Stimulated activated CD4-positive, alpha-beta T cell treated with anti-CD3 and anti-CD28 coated beads, TNF-alpha, amount 100 ng/mL, for 24 hours (primary cell): ENCODE results near the gene ARL6IP4.

Source experiments
- DNase-seq, 3 experiments: peaks; one replicate each; pipeline ENCODE4 v3.0.0-alpha.2; 2020; ENCODE audit warnings: low read depth in 3 of 3

ARL6IP4 gene

DNA sequence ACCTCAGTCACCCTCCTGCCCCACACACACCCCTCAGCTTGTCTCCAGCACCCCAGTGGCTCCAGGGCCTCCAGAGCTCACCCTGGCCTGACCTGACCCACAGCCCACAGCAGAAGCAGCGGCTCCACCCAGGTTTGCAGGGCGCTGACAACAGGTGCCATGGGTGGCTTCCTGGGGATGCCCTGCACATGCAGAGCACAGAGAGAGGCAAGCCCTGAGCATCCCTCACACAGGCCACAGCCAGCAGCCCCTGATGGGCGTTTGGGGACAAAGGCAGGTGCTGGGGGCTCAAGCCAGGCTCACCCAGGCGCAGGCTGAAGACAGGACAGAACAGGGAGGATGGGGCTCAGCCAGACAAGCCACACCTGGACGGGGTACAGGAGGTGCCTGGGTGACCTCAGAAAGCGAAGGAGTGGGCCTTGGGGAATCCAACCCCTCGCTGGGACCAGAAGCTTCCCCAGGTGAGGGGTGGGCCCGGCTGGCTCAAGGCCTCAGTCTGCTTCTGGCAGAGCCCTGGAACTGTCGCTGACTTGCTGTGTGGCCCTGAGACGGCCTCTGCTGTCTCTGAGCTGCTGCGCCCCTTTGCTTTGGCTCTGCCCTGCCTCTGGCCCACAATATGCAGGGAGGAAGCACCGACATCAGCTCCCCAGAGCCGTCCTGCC is 10.6 kb downstream of the ARL6IP4 start:
- DNase-seq, result no peak

DNA sequence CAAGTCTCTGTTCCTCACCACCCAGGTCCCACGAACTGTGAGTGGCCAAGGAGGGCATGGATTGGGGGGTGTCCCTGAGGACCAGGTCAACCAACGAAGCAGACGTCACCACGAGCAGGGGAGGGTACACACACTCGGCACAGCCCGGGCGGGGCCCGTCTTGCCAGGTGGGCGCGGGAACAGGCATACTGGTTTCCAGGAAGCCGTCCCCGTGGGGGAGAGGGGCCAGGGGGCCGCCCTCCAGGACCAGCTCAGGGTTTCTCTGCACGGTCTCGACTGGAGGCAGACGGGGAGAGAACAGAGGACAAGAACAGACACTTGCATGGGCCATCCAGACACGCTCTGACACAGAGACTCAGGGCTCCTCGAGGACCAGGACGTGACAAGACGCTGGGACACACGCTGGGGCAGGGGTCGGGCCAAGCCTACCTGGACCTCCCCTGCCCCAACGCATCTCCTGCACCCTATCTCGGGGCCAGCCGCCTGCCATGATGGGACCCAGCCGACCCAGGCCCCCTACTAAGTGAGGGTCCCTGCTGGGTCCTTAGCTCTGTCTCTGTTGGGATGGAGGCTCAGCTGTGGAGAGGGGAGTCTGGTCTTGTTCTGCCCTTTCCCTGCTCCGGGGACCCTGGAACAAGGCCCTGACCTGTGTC is 11.3 kb downstream of the ARL6IP4 start:
- DNase-seq, result no peak

DNA sequence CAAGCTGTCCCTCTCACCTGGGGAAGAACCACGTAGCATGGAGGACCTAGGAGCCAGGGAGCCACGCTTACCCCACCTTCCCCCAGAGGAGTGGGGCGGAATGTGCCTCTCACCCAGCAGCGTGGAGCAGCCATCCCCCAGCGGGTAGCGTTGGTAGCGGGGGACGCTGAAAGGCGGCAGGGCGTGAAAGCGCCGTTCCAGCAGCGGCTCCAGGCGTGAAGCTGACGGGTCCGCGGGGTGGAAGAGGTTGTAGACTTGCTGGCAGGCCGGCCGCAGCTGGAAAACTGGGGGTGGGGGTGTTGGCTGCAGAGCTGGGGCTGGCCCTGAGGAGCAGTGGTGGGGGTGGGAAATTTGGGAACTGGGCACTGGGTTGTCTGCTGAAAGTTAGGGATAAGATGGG is 11.9 kb downstream of the ARL6IP4 start:
- no peak for DNase-seq

DNA sequence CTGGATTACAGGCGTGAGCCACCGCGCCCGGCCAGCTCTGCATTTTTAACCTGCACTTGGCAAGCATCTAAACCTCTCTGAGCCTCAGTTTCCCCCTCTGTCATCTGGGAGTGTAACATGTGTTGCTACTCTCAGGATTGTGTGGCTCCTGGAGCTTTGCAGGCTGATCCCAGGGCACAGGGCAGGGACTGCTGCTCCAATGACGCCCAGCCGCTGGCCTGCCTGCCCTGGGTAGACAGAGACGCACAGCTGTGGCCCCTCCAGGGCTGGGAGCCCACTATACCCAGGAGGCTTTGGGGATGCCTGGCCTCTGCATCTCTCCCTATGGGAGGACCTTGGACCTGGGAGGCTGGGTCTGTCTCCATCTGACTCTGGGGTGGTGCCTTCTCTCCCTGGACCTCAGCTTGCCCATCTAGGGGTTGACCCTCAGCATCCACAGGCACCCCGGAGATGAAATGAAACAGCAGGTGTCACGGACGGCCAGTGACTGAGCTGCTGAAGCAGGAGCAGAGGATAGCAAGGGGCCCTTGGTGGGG is 13.7 kb downstream of the ARL6IP4 start:
- no peak for DNase-seq

DNA sequence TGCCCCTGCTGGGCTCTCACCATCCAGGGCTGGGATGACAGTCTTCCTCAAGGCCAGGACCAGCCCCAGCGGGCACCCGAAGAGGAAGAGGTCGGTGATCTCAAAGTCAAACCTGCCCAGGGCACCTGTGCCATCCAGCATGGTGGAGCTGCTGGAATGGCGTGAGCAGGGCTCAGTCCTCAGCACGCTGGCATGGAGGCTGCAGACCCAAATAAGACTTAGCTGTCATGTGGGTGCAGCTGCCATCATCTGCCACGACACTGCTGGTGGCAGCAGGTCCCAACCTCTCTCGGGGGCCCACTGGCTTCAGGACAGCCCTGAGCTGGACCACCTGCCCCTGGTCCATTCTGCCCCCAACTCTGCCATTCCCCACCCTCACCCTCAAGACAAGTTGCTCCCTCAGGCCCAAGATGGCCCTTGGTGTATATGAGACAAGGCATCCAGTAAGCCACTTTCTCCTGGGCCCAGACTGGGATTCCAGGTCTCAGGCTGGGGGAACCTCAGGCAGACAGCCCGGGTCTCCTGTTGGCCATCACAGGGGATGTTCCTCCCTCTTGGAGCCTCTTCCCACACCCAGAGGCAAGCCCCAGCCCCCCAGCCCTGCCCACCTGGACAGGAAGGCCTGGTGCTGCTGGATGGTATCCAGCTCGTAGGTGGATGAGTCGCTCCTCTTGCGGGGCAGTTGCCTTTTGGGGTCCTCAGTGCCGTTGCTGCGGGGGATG is 14.5 kb downstream of the ARL6IP4 start:
- no peak for DNase-seq

DNA sequence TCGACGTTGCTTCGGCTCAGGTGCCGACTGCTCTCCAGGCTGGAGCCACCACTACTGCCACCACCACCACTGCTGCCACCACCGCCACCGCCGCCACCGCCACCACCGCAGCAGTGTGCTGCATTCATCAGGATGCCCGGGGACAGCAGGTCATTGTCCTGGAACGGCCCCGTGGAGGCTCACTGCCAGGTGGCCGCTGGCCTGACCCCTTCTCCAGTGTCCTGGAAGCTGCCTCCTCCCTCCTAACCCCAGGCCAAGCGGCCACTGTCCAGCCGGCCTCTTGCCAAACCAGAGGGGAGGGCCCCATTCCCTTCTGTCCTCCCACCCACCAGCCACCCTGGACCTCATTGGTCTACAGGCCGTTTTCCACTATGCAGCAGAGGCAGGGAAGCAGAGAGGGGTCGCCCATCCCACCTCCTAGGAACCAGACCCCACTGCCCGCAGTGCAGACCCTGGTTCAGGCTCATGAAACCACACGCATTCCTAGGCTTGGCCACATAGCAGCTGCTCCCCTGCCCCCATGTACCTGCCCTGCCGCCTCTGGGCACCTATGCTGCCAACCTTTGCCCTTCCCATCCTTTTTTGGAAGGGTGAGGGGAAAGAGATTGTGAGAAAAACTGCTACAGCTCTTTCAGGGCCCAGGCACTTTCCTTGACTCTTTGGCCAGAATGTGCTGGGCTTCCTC is 15.2 kb downstream of the ARL6IP4 start:
- DNase-seq, result no peak

DNA sequence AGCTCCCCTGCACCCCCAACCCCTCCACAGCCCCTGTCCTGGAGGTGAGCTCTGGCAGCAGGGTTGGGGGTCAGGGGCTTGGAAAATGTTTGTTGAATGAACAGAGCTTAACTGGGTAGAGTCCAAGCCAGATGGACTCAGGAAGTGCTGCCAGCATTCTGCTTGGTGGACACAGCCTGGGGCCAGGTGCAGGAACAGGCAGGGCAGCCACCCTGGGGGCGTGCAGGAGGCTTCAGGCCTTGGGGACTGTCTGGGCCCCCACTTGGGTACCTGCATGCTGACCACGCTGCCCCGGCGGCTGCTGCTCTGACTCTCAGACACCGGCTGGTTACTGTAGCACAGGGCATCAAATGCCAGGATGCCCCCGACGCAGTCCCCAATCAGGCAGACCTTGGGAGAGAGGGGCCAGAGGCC is 15.7 kb downstream of the ARL6IP4 start:
- DNase-seq, result no peak

DNA sequence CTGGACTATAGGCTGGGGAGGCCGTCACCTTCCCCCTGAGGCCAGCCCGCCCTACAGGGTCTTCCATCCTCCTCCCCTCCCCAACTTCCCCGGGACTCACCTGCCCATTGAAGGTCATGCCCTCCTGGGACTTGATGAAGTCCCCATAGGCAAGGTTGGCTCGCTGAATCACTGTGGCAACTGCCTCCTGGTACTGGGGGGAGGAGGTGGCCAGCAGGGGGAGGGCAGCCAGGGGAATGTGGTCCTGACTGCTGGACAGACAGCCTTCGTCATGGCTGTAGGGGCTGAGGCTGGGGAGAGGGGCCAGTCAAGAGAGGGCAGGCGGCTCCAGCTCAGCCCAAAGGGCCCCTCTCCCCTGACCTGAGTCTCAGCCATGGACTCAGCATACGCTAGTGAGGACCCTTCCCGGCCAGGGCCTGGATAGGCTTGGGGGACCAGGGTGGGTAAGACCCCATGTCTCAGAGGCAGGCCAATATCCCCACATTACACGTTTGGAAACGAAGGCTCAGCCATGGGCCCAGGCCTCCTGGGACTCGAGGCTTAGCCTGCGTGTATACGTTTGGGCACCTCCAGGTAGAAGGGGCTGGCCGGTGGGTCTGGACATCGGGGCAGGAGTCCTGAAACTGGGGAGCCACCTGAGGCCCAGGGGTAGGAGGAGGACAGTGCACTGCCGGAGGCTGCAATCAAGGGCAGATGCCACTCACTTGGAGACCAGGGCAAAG is 16.3 kb downstream of the ARL6IP4 start:
- DNase-seq, result no peak

DNA sequence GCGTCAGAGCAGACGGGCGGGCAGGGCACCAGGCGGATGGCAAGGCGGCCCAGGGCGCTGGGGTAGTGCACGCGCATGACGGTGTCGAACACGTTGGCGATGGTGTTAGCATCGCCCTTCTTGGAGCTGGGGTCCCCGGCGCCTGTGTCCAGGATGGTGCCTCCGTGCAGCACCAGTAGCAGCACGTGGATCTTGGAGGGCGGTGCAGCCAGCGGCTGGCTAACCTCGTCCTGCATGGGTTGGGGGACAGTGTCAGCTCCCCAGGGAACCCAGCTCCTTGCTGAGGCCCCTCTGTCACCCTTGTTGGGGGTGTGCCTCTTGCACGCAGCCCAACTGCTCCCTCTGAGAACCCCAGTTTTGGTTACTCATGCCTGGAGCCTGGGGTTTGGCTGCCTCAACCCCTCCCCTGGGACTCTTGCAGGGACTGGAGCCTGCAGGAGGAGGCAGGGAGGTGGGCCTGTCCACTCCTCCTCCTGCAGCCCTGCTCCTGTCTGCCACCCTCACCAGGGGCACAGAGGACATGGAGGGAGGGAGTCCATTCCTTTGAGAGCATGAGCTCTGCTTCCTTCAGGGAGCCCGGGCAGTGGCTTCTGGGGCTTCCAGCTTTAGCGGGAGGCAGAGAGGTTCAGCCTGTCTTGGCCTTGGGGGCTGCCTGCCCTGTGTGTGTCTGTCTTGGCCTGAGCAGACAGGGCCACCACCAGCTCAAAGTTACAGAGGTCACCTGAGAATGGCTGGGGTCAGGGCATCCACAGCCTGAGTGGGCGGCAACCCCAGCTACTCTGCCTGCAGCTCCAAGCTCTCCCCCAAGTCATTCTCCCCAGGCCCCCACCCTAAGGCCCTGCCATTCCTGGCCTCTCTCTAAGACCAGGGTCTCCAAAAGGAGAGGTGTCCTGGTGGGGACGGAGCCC is 17.1 kb downstream of the ARL6IP4 start:
- DNase-seq, result no peak

DNA sequence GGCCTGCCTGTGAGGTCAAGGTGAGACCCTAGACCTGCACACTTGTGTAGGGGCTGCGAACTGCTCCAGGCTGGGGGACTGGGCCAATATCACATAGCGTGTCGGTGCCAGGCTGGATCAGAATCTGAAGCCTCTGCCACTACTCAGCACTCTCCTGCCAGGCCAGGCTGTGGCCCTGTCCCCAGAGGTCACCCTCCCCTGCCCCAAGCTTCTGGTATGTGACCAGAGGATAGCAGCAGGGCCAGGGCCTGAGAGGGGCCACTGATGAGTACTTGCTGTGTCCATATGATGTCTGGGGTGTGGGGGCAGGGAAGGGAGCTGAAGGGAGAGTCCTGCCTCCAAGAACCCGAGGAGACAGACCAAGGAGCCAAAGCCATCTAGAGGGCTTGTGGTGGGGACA is 17.8 kb downstream of the ARL6IP4 start:
- no peak for DNase-seq

DNA sequence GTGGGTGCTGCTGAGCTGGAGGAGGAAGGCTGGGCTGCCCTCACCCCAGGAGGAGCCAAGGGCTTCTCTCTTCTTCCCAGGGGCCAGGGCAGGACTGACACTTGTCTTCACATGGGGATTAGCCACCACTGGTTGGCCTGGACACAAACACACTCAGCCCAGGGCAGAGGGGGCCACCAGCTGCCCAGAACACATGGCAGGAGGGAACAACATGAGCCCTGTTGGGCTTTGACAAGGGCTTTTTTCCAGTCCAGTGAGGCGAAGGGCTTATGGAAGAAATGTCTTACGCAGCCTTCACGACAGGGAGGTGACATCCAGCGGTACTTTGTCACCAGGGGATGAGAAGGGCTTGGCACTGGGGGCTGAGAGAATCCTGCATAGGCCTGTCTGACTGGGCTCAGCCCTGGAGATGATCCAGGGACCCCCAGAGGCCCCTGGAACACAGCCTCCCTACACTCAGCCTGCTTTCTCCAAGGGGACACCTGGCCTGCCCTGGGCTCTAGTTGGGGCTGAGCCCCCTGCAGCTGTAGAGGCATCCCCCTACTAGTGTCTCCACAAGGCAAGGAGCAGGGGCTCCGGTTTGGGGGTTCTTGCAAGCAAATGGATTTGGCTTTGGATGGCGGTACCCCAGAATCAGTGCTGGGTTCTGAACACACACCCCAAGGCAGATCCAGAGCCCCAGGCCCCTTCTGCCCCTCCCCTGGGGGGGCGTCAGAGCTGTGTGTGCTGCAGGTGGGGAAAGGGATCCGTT is 18.9 kb downstream of the ARL6IP4 start:
- DNase-seq, result no peak

DNA sequence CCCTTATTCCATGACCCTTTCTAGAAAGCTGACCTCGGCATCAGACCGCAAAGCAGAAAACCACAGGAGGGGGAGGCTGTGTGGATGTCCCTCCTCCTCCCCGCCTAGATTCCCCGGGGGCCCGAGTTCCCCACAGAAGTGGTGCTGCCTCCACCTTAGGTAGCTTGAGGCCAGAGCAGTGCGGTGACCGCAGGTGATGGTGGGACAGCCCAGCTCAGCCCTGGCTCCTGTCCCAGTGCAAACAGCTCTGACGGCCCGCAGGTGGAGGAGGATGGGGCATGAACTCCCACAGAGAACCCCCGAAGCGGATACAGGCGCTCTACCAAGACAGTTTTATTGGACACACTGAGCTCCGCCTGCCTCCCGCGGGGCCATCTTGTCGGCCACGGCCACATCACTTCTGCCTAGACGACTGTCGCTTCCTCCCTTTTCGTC is 19.5 kb downstream of the ARL6IP4 start:
- DNase-seq, result no peak

DNA sequence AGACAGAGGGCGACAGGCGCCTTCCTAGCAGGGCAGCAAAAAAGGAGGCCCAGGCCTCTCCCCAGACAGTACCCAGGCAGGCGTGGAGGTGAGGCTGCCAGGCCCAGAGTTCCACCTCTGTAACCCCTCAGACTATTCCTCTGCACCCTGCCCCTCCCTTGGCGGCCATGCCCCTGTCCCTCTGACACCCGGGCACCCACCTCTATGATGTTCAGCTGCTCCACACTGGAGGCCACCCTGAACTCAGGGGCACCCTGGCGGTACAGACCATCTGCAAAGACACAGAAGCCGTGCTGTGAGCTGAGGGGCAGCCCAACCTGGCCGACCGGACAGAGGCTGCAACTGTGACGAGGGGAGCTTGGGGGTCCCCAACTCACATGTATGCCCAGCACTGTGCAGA is 20.1 kb downstream of the ARL6IP4 start:
- DNase-seq, result no peak

DNA sequence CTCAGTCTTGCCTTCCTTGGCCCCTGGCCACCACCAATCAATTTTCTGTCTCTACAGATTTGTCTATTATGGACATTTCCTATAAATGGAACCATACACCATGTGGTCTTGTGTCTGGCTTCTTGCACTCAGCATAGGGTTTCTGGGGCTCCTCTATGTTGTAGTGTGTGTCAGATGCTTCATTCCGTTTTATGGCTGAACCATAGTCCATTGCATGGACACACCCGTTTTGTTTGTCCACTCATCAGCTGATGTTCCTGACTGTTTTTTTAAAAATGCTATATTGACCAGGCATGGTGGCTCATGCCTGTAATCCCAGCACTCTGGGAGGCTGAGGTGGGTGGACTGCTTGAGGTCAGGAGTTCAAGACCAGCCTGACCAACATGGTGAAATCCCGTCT is 21.0 kb downstream of the ARL6IP4 start:
- no peak for DNase-seq

DNA sequence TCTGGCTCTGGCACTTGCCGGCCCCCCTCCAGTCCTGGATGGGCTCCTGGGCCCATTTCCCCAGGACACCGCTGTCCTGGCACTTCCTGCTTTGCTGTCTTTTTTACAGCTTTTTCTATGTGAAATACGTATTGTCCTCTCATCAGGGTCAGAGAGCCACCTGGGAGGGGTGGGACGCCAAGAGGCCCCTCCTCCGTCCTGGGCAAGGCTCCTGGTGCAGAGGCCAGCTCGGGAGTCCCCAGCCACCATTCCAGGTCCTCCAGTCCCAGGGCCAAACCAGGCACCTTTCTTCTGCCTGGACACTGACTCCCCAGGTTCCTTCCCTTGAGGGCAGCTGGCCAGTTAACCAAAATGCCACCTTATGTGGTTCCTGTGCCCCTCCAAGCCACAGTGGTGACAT is 22.8 kb downstream of the ARL6IP4 start:
- DNase-seq, result no peak

DNA sequence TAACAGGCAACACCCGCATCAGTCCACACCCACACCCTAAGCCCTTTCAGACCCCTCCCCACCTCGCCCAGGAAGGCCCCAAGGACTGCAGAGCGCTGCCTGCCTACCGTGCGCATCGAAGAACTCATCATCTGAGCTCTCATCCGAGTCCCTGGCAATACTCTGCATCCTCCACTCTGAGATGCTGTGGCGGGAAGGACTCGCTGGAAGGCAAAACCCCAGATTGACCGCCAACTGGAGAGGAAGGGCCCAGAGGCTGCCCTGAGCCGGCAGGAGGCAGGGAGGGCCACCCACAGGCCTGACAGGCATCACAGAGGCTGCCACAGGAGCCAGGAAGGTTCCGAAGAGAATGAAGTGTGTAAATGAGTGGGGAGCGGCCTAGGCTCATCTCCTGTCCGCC is 23.8 kb downstream of the ARL6IP4 start:
- no peak for DNase-seq

DNA sequence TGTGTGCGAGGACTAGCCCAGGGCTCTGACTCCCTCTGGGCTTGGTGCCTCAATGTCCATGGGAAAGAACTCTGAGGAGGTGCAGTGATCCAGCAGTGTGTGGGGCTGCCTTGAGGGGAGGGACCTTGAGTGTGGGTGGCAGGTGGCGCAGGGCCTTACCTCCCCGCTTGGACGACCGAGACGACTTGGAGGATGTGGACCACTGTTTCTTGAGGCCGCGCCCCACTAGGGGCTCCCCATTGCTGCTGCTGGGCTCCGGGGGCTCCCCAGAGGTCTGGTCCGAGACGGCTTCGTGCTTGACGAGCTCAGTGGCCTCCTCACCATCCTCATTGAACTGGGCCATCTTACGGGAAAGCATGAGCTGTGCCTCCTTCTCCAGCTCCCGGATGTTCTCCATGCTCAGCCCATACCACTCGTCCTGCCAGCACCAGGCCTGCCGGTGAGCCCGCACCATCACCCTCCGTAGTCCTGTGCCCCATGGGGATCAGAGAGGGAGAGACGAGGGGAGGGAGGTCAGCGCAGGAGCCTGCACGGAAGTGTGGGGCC is 24.7 kb downstream of the ARL6IP4 start:
- DNase-seq, result no peak

DNA sequence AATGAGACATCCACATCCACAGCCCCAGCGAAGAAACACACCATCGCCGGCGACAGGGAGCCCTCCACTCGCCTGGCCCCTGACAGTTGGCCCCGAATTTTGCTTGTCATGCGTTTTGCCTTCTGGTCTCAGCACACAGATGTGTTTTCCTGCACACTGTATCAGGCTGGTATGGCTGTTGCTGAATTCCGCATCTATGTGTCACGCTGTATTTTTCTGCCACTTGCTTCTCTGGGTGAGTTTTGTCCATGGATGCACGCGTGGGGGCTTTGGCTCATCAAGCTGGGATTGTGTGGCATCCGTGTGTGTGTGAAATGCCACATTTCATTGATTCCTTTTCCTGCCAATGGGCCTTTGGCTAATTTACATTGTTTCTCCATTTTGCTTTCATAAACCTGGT is 26.5 kb downstream of the ARL6IP4 start:
- no peak for DNase-seq

DNA sequence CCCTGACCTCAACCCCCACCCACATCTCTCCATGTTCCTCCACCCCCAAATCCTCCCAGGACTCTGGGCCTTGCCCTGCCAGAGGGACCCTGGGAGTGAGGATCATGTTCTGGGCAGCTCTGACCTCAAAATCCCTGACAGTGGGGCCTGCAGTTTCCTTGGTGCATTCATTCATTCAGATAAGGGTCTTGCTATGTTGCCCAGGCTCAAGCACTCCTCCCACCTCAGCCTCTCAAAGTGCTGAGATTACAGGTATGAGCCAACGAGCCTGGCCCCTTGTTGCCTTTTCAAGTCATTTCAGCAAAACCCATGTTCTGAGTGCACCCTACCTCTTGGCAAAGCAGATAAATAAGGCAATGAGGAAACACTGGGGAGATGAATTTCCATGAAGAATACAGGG is 29.6 kb downstream of the ARL6IP4 start:
- no peak for DNase-seq

DNA sequence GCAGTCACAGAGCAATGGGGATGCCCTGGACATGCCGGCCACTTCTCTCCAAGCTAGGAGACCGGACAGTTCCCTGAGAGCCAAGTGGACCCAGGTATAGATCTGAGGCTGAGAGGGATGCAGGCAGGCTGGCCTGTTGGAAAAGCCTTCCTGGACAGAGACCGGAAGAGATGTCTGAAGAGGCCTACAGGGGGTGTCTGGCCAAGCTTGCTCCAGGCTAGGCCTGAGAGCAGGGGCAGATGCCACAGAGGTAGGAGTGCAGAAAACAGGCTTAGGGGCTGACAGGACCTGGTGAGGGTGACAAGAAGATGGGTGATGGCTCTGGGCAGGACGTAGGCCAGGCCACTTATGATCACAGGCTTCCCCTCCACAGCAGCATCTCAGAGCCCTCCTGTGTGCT is 30.2 kb downstream of the ARL6IP4 start:
- DNase-seq, result no peak
